Natural killer cell (primary cell): ENCODE measurements around the gene GZF1. TPM values are rescaled to one million over a fixed set of nuclear protein-coding genes. Genes with fewer than 3 reads are reported as not detected.

Experiments used
- ATAC-seq, 3 donors: fragments of 150-1000 bp in 2 of 3; fragments of 200-7000 bp in 1 of 3; cut with Tn5 transposase; 1 replicate in 1 of 3; 2 replicates in 2 of 3; pipeline ENCODE4 v1.10.0; 2021; ENCODE audit warnings: mild to moderate bottlenecking in 2 of 3, moderate library complexity in 2 of 3
- DNase-seq, 2 donors: peaks; one replicate each; pipeline versions ENCODE4 v3.0.0 to v3.0.0-alpha.2; 2013 to 2021; ENCODE audit warnings: mixed read lengths in 1 of 2
- H3K27ac ChIP-seq: one replicate; pipeline ENCODE4 v1.5.1; 2013; ENCODE audit warnings: mild to moderate bottlenecking, low read length
- H3K27me3 ChIP-seq: one replicate; pipeline ENCODE4 v1.6.1; 2013; ENCODE audit warnings: low read length; ENCODE audit not compliant: control insufficient read depth, insufficient read depth
- H3K36me3 ChIP-seq: one replicate; pipeline ENCODE4 v1.6.1; 2013; ENCODE audit warnings: low read length; ENCODE audit not compliant: control insufficient read depth, insufficient read depth
- H3K4me1 ChIP-seq: one replicate; pipeline ENCODE4 v1.6.1; 2013; ENCODE audit warnings: low read length; ENCODE audit not compliant: control insufficient read depth, insufficient read depth
- H3K4me3 ChIP-seq: one replicate; pipeline ENCODE4 v1.5.1; 2013; ENCODE audit warnings: low read length
- H3K9me3 ChIP-seq: one replicate; pipeline ENCODE4 v1.6.1; 2013; ENCODE audit warnings: low read length; ENCODE audit not compliant: control insufficient read depth, insufficient read depth
- H3K27ac Mint-ChIP-seq, 2 donors: one replicate each; pipeline ENCODE4 v1.8.0; 2022; ENCODE audit warnings: mild to moderate bottlenecking in 2 of 2, mixed read lengths in 2 of 2, moderate library complexity in 1 of 2
- H3K27me3 Mint-ChIP-seq, 2 donors: one replicate each; pipeline ENCODE4 v1.8.0; 2022; ENCODE audit warnings: low read depth in 2 of 2, mixed read lengths in 2 of 2
- H3K36me3 Mint-ChIP-seq: one replicate; pipeline ENCODE4 v1.8.0; 2022; ENCODE audit warnings: mixed read lengths
- H3K4me1 Mint-ChIP-seq, 2 donors: one replicate each; pipeline ENCODE4 v1.8.0; 2022; ENCODE audit warnings: mixed read lengths in 2 of 2
- H3K4me3 Mint-ChIP-seq: one replicate; pipeline ENCODE4 v1.8.0; 2022; ENCODE audit warnings: mild to moderate bottlenecking, moderate library complexity, mixed read lengths
- H3K9me3 Mint-ChIP-seq, 2 donors: one replicate each; pipeline ENCODE4 v1.8.0; 2022; ENCODE audit warnings: mixed read lengths in 2 of 2
- CTCF ChIP-seq: fragments of 200-600 bp; IDR thresholded peaks from one replicate; pipeline ENCODE4 v1.8.0; 2022; ENCODE audit warnings: antibody characterized with exemption
- WGBS: methylation state at CpG from one replicate; pipeline ENCODE4 v1.1.7; 2013; ENCODE audit warnings: missing lambda C conversion rate; ENCODE audit not compliant: insufficient coverage; 5-methylcytosine and 5-hydroxymethylcytosine counted together
- intact Hi-C: fragments of 100-400 bp; cut with micrococcal nuclease; formaldehyde crosslinking; loops from one replicate; pipeline ENCODE4 v1.14.2; 2022
- total RNA-seq, 4 donors: library from RNA; stranded (reverse); fragments of 120-200 nt in 1 of 4; gene quantifications; one replicate each; pipeline versions ENCODE4 v1.2.3 to v1.2.4, GENCODE V29; 2013 to 2022

The GZF1 gene
- total RNA-seq, 3 donors from 2014 or later (not counting 1 experiment from before 2014, with no cell fraction given) = 45.1 to 56.6 (median 45.9) TPM

DNA sequence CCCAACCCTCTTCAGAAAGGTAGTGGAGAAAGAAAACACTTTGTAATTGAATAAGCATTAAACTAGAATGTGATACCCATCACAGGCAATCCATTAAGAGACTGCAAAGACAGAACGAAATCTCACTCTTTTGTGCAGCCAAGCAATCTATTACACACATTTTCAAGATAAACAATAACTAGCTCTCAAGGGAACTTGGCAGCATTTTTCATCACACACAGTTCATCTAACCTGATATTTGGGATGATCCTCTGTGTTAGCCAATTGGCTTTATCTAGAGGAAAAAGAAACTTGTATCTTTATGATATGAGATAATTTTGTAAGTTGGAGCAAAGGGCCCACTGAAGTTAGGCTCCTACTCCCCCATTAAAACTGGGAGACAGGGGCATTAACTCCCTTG lies 1.5 kb upstream of the GZF1 start:
- Histone ChIP-seq H3K27ac (peak overlapping the region; percentile 99), H3K27me3 (no peaks in the 10 kb centered on the region), H3K4me1 (peaks cover 39% of the 10 kb centered on the region), H3K4me3 (no peak overlapping the region), H3K9me3 (no peaks in the 10 kb centered on the region), H3K36me3 (peaks cover 4% of the 10 kb centered on the region)
- no peak for ATAC-seq
- 86% methylated on average over 1 of the region's 1 CpG for WGBS
- intact Hi-C loops = loop anchor here (10.0 kb wide), 1 partner anchor 1594 kb away; no protein-coding TSS in a partner anchor
- Mint-ChIP-seq H3K27me3 (no peaks in the 10 kb centered on the region), H3K27ac (peak overlapping the region; percentile 98), H3K4me1 (peaks cover 43 to 53% of the 10 kb centered on the region in 2 donors), H3K9me3 (no peaks in the 10 kb centered on the region), H3K4me3 (peak overlapping the region; percentile 90), H3K36me3 (peaks cover 11% of the 10 kb centered on the region)
- no peak for TF ChIP-seq CTCF
- DNase-seq = no peak

DNA sequence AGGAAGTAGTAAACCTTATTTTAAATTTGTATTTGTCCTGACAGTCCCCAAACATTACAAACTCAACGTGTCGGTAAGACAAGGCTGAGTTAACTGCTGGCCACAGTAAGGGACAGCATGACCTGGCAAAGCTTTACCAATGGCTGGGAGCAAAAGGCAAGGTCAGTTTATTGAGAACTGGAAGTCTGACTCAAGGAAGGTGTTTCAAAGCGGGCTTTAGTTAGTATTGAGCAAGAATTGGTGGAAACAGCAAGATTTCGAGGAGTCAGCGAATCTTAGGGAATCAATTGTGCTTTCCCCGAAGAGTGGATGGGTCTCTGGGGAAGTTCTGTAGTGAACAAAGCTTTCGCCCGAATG lies 885 bp upstream of the GZF1 start:
- H3K36me3 ChIP-seq = peaks cover 4% of the 10 kb centered on the region
- TF ChIP-seq CTCF = no peak
- intact Hi-C loops = loop anchor here (10.0 kb wide), 1 partner anchor 1594 kb away; no protein-coding TSS in a partner anchor
- H3K4me1 ChIP-seq = peaks cover 45% of the 10 kb centered on the region
- no peaks in the 10 kb centered on the region for H3K9me3 Mint-ChIP-seq
- H3K4me3 Mint-ChIP-seq = peak overlapping the region; percentile 90
- H3K27ac Mint-ChIP-seq = peak overlapping the region; percentile 98
- WGBS = 2% methylated on average over 8 of the region's 8 CpGs
- no peak for ATAC-seq
- no peak for DNase-seq
- no peaks in the 10 kb centered on the region for H3K27me3 Mint-ChIP-seq
- peak overlapping the region; percentile 89 for H3K4me3 ChIP-seq
- peaks cover 47 to 57% of the 10 kb centered on the region in 2 donors for H3K4me1 Mint-ChIP-seq
- no peaks in the 10 kb centered on the region for H3K27me3 ChIP-seq
- peak overlapping the region; percentile 99 for H3K27ac ChIP-seq
- H3K36me3 Mint-ChIP-seq = peaks cover 11% of the 10 kb centered on the region
- H3K9me3 ChIP-seq = no peaks in the 10 kb centered on the region

GRCh38 chr20:23362392-23363256 lies 642 bp downstream of the GZF1 start:
- Histone ChIP-seq H3K36me3 (peaks cover 4% of the 10 kb centered on the region), H3K9me3 (no peaks in the 10 kb centered on the region), H3K4me3 (peak overlapping the region; percentile 90), H3K27ac (peak overlapping the region; percentile 96), H3K4me1 (peaks cover 37% of the 10 kb centered on the region), H3K27me3 (no peaks in the 10 kb centered on the region)
- peak overlapping the region; percentile 98 for H3K27ac Mint-ChIP-seq
- peak; percentile 8 to 23 (median 19) for ATAC-seq
- no peaks in the 10 kb centered on the region for H3K9me3 Mint-ChIP-seq
- WGBS = 6% methylated on average over 50 of the region's 50 CpGs
- intact Hi-C loops = loop anchor here (1.0 to 10.0 kb wide), 3 partner anchors 12 to 1592 kb away; partner anchors contain the start of genes NAPB and NXT1
- peaks cover 11% of the 10 kb centered on the region for H3K36me3 Mint-ChIP-seq
- peak; percentile 63 to 64 for DNase-seq
- no peak for TF ChIP-seq CTCF
- peaks cover 55 to 60% of the 10 kb centered on the region in 2 donors for H3K4me1 Mint-ChIP-seq
- peak overlapping the region; percentile 98 for H3K4me3 Mint-ChIP-seq
- no peaks in the 10 kb centered on the region for H3K27me3 Mint-ChIP-seq
